ENCODE measurements around the gene GARNL3.

GARNL3 gene

DNA sequence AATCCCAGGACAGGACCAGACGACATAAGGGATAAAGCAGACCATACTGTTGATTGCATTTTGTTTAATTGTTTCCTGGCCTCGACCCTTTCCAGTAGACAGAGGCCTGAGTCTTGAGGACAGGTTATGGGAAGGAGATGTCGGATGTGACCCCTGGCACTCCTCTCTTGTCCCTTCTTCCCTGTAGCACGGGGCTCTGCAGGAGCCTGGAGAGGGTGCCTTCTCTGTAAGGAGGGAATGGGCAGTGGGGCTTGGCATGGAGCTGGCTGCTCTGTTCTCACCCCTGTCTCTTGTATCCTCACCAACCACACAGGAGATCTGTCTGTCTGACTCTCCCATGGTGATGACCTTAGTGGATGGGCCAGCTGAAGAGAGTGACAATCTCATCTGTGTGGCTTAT lies 92.3 kb downstream of the GARNL3 start:
- no peak for DNase-seq

DNA sequence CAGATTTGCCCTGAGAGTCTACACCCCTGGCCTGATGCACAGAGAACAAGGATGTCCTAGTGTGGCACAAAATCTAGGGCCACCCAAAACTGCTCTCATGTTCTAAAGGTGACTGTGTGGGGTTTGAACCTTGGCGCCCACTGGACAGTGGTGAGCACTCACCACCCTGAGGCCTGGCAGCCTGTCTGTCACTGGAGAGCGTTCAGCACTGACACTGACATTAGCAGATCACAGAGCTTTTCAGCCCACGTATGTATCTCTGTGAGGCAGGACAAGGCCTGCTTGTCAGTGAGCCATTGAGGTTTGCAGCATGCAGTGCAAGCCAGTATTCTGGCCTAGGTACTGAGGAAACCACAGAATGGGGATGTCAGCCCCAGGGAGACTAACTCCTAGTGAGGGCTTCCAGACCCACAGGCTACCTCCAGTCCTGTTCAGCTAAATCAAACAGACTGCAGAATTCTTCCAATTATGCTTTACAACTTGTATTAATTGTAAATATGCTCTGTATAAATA lies 93.5 kb downstream of the GARNL3 start:
- DNase-seq = no peak

DNA sequence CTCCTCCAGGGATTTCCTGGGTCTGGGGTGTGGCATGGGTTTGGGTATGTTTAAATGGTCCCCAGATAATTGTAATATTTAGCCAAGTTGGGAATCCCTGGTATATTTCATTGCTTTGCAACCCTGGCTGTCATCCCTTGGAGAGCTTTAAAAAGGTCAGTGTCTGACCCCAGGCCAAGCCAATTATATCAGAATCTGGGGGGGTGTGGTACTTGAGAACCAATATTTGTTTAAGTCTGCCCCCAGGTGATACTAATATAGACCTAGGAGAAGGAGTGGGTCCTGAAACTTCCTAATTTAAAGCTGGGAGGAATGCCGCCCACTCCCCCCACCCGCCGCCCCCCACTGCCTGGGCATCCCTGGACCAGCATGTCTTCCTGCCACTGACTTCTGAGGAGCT lies 94.2 kb downstream of the GARNL3 start:
- DNase-seq = no peak

DNA sequence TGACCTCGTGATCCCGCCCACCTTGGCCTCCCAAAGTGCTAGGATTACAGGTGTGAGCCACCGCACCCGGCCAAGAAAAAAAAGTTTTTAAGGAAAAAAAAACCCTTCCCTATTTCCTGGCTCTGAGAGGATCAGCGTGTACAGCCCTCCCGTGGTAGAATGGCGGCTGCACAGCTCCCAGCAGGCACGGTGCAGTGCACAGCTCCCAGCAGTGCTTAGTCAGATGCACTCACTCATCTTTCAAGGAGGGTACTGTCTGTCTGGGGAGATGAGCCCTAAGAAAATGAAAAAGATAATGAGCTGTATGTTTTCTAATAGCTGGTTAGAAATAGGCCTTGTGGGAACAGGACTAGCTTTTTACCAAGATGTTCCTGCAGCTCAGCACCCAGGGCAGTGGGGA lies 95.7 kb downstream of the GARNL3 start:
- no peak for DNase-seq

DNA sequence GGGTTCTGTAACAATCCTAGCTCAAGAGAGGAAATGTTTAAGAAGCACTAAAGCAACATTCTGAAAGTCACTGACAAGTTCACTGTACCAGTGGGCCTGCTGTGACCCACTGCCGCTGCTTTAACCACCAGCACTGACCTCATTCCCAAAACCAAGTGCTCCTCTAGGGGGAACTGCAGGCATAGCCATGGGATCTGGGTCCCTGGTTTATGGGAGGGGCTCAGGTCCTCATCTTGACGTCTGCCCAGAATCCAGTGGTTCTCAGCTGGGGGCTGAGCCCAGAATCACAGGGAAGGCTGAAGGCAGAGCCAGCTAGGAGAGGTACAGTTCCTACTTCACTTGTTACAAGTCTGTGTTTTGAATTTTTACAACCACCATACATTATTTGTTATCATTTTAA lies 96.3 kb downstream of the GARNL3 start:
- DNase-seq = no peak

DNA sequence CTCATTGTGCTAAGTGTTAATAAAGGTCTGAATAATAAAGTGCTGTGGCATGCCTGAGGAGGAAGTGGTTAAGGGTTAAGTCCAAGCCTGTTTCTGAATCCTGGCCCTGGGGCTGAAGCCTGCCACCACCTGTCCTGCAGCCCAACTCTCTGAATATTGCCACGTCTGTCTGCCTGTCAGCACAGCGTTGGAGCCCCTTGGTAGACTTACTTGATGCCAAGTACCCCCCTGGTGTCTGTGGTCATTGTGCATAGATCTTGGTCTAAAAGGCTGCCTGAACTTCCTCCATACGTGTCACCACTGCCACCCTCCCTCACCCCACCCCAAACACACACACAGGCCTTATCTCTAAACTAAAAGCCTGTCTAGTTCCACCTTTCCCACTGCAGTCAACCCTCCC lies 97.0 kb downstream of the GARNL3 start:
- DNase-seq = no peak

DNA sequence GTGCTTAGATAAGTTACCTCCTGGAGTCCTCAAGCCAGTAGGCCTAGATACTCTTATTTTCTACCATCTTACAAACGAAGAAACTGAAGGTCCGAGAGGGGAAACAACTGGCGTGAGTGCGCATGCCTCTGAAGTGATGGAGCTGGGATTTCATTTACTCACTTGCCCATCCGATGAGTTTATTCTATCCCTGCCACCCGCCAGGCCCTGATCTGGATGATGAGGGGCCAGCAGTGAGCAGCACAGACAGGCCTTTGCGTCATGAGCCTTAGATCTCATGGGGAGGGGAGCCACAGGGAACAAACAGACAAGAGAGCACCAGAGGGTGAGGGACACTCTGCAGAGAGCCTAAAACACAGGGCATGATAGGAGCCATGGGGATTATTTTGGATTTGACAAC lies 98.3 kb downstream of the GARNL3 start:
- DNase-seq = no peak

DNA sequence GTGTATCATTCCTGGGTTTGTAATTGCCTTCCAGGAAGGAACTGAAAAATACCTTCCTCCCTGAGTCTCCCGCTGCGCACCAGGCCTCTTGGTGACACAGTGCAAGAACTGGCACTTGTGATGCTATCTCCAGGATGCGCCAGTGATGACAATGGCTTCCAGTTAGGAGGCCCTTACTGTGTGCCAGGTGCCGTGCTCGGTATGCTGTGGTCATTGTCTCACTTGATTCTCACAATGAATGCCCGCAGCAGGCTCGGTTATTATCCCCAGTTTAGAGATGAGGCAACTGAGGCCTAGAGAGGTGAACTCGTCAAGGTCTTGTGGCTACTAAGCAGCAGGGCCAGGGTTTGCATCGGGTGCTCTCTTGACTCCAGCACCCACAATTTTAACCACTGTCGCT lies 100.9 kb downstream of the GARNL3 start:
- no peak for DNase-seq

DNA sequence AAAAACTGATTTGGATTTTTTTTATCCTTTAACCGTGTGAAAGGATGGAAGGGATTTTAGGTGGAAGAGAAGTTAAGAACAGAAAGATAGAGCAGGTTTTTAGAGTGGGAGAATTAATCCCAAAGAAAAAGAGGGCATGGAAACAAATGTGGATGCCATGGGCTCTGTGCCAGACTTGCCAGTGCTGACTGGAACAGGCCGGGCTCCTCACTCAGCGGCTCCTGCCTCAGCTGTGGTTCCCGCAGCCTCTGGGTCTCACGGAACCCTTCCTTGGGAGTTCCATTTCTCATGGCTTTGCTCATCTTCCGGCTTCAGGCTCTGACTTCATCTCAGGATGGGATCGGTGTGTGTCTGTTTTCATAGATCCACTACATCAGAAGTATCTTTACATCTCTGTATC lies 102.0 kb downstream of the GARNL3 start:
- DNase-seq = no peak

DNA sequence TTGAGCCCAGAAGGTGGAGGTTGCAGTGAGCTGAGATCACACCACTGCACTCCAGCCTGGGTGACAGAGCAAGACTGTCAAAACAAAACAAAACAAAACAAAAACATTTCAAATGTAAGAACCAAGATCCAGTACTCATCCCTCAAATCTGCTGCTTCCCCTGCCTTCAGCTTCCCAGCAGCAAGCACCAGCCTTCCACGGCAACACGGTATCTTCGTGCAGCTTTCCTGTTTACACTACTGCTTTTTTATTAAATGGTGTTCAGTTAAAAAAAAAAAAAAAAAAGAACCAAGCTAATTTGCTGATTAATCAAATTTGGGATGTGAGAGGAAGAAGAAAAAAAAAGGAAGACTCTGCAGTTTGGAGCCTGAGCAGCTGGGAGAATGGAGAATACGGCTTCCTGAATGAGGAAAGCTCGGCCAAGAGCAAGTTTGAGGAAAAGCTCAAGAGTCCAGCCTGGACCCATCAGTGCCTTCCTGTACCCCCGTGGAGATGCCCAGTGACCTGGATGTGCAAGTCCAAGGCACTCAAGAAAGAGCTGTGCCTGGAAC lies 104.4 kb downstream of the GARNL3 start:
- no peak for DNase-seq

DNA sequence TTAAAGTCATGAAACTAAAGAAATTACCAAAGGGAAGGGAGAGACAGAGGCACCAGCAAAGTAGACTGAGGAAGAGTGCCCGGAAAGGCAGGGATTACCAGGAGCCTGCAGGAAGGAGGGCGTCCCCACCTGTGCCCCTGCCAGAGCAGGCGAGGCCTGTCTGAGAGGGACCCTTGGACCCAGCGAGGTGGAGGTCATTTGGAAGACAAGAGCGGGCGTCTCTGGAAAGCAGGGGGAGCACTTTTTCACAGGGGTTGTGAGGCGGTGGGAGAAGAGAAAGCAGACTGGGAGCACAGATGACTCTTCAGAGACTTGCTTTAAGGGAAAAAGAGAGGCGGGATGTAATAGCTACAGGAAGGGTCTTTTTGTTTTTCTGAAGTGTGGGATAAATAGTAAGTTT lies 104.9 kb downstream of the GARNL3 start:
- no peak for DNase-seq

DNA sequence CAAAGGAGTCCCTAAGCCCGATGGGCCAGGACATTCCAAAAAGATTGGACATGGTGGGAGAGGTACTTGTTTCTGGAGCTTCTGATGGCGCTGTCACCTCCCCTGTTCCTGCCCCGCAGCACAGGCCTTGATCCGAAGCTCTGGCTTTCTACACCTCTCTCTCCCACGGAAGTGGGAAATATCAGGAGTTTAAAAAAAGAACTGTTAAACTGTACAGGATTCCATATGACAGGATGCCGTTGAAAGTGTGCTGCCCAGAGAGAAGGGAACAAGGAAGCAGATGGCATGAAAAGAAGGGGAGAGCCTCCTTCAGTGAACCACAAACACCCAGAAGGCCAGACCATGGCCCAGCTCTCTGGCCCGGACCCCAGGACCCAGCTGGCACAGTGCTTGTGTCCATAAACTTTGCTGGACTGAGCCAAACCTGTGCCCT lies 105.6 kb downstream of the GARNL3 start:
- DNase-seq = no peak

DNA sequence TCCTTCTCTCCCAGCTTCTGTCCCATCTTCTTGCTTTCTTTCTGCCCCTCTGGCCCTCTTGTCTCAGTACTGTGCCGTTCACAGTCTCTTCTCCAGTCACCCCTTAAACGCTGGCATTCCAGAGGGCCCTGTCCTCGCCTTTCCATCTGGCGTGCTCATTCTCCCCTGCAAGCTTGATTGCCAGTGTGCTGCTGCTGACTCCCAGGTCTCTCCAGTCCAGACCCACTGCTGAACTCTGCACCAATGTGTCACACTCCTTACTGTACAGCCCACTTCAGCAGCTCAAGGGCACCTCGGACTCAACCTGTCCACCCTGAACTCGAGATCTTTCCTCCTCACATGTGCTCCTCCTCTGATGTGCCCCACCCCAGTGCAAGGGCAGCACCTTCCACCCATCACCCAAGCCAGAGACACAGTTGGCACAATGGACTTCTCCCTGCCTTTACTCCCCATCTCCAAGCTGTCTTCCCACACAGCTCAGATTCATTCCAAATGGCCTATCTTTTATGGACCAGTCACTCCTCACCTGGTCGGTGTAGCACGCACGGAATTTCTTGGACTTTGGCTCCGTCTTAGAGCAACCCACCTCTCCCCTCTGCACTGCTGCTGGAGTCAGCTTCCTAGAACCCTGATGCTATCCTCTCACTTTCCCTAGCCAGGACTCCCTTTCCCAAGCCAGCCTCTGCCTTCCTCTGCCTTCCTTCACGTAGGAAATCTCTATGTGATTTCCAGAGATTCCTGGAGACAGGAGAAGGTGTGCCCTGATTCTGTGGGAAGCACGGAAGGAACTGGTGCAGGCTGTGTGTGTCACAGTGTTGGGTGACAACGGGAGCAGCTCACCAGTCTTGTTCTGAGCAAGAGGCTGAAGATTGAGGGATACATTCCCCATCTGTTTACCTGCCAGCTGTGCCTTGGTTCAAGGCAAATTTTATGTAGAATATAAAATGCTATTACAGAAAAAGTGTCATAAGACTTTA lies 106.4 kb downstream of the GARNL3 start:
- no peak for DNase-seq

DNA sequence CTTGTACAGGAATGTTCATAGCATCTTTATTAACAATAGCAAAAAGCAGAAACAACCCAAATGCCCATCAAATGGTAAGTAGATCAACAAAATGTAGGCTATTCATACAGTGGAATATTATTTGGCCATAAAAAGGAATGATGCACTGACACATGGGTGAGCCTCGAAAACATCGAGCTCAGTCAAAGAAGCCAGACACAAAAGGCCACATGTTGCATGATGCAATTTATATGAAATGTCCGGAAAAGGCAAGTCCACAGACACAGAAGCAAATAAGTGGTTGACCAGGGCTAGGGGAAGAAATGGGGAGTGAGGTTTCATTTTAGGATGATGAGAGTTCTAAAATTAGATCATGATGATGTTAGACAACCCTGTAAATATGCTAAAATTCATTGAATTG lies 115.9 kb downstream of the GARNL3 start:
- DNase-seq = no peak

DNA sequence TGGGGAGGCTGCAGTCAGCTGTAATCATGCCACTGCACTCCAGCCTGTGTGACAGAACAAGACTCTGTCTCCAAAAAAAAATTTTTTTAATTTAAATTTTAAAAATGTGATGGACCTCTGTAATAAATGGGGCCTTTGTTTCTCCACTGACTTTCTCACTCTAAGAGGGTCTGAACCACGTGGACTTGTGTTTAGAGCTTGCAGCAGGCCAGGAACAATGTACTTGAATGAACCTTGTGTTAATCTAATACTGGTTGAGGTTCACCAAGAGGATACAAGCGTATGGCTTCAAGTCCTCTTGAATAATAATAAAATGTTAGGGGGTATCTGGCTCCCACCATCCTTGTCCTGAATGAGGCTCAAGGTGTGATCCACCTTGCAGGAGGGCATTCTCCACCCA lies 118.0 kb downstream of the GARNL3 start:
- DNase-seq = no peak

DNA sequence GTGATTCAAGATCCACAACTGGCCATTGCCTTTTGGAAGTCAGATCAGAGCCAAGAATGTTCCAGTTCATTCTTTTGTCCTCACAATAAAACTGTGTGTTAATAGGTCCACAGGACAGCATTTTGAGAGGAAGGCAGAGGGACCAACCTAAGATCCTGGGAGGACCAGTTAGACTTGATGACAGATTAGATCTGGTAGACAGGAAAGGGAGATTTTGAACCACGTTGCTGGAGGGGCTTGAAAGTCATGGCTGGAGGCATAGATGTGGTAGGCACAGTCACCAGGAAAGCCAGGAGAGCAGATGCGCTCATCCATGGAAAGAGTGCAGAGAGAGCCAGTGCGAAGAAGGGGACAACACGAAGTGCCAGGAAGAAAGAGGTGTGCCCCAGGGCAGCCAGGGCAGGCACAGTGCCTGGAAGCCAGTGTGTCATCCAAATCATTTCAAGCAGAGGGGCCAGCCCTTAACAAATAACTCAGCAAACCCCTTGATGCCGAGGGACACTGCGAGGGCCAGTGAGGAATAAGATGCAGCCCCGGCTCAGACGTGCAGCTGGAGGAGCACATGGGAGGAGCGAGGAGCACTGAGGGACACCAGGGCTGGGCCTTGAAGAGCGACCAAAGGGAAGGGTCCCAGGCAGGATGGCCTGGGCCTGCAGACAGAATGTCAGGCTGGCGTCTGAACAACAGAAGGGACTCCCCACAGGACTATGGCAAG lies 119.6 kb downstream of the GARNL3 start:
- DNase-seq = no peak

DNA sequence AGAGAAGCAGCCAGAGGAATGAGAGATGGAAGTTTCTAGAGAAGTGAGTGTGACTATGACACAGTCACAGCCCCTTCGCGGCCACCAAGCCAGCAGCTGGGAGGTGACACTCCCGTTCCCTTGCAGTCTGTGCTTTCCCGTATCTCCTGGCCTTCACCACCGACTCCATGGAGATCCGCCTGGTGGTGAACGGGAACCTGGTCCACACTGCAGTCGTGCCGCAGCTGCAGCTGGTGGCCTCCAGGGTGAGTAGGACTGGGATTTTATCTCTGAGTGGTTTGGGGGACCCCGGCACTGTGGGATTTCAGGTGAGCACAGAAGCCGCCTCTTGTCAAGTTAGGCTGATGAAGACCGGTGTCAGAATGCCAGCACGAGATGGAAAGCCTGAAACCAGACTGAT lies 120.3 kb downstream of the GARNL3 start:
- DNase-seq = no peak

DNA sequence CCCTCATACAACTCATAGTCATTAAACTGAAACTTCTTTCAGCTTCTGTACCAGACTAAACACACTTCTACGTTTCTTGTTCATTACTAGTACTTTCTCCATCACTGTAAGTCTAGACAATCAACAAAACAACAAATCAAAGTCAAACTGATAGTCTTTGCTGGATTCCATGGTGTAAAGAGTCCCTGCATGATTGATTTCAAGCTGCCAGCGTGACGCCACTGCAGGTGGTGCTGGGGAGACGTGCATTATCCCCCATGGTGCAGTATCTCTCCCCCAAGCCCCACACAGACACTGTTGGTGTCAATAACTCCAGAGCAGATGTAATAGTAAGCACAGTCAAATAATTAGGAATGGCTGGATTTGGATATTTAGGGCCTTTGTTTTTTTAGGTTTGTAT lies 121.7 kb downstream of the GARNL3 start:
- DNase-seq = no peak

DNA sequence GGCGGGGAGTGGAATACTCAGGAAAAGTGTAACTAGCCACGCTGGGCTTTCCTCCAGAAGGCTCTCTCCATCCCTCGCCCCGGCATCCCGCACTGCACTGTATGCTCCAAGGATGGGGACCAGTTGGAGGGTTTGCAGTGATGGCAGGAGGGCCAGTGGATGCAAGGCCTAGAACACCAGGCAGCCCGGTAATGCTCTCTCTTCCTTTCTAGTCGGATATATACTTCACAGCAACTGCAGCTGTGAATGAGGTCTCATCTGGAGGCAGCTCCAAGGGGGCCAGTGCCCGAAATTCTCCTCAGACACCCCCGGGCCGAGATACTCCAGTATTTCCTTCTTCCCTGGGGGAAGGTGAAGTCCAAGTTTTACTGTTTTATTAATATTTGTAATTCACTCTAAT lies 122.4 kb downstream of the GARNL3 start:
- no peak for DNase-seq

DNA sequence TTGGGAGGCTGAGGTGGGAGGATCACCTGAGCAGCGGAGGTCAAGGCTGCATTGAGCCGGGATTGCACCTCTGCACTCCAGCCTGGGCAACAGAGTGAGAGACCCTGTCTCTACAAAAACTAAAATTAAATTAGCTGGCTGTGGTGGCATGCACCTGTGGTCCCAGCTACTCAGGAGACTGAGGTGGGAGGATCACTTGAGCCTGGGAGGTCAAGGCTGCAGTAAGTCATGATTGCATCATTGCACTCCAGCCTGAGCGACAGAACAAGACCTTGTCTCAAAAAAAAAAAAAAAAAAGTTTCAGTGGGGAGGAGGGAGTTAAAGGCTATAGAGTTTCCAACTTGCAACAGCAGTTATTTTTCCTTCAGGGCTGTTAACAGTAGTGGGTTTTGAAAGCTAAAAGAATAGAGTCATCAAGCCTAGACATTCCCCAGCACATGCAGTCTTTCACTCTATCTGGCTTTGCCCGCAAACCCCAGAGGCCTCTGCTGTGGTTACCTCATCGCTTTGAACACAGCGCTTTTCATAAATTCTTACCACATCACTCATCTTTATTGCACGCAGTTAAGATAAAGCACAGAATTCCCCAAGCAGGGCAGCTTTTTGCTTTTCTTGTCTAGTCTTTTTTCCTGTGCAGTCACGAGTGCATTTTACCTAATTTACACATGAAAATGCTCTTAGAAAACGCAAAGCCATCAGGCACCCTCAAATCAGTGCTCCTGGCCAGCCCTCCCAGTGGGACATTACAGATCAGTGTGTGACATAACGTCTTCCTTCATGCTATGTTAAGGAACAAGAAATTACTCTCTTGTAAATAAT lies 123.7 kb downstream of the GARNL3 start:
- peak; percentile 75 for DNase-seq

DNA sequence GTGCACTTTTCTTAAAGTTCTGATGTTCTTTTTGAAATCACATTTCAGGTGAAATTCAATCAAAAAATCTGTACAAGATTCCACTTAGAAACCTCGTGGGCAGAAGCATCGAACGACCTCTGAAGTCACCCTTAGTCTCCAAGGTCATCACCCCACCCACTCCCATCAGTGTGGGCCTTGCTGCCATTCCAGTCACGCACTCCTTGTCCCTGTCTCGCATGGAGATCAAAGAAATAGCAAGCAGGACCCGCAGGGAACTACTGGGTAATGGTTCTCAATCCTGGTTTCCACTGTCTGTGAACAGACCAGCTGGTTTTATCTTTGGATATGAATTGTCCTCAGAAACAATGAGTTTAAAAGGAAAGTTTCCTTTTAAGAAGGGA lies 124.3 kb downstream of the GARNL3 start:
- DNase-seq = no peak

DNA sequence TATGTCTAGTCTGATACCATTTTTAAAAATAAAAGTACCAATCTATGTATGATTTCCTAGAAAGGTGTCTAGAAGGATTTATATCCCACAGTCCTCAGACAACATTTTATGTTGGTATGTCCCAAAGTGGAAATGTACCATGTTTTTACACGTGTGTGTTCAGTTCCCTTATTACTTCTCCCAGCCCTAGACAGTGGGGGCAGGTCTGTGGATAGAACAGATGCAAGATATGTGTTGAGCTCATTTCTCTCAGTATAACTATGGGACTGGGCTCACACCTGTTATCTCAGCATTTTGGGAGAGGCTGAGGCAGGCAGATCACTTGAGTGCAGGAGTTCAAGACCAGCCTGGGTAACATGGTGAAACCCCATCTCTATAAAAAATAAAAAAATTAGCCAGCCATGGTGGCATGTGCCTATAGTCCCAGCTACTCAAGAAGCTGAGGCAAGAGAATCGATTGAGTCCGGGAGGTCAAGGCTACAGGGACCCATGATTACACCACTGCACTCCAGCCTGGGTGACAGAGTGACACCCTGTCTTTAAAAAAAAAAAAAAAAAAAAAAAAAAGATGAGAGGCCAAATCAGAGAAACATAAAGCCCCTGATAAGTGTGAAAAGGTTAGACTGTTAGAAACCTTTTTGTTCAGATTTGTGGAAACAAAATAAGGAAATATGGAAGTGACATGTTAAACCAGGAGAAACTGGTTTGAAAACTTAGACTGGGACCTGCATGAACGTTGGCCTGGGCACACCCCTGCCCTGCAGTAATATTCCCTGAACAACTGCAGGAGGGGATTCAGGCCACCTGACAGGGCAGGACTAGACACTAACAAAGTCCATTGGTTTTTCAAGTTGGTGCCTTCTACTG lies 125.0 kb downstream of the GARNL3 start:
- DNase-seq = no peak
